Esophagus (tissue), 2 donors: ENCODE results near the gene OTUD7B. TPM values are rescaled to one million over a fixed set of nuclear protein-coding genes. Genes with fewer than 3 reads are reported as not detected.
A peak's percentile ranks its signal among the peaks of the same experiment; 100 is the strongest.
"Not testable (repeated sequence)": the region's sequence is repeated elsewhere in the genome, so short reads cannot be mapped to it uniquely, and the experiment has no call there.

Source experiments
- H3K27ac ChIP-seq, 2 donors: one replicate each; pipeline ENCODE4 v1.5.1; 2013; ENCODE audit warnings: low read depth in 2 of 2, mild to moderate bottlenecking in 2 of 2, inconsistent platforms in 1 of 2, low read length in 1 of 2, moderate library complexity in 1 of 2
- H3K27me3 ChIP-seq, 2 donors: one replicate each; pipeline ENCODE4 v1.6.1; 2013; ENCODE audit warnings: low read length in 2 of 2, control low read depth in 1 of 2, mild to moderate bottlenecking in 1 of 2; ENCODE audit not compliant: insufficient read depth in 2 of 2, control insufficient read depth in 1 of 2
- H3K36me3 ChIP-seq, 2 donors: one replicate each; pipeline ENCODE4 v1.6.1; 2013; ENCODE audit warnings: low read length in 1 of 2; ENCODE audit not compliant: control insufficient read depth in 2 of 2, insufficient read depth in 2 of 2
- H3K4me1 ChIP-seq, 2 donors: one replicate each; pipeline ENCODE4 v1.6.1; 2013; ENCODE audit warnings: low read length in 1 of 2; ENCODE audit not compliant: control insufficient read depth in 2 of 2, insufficient read depth in 2 of 2
- H3K4me3 ChIP-seq, 2 donors: one replicate each; pipeline ENCODE4 v1.5.1; 2013; ENCODE audit warnings: low read length in 2 of 2, mild to moderate bottlenecking in 2 of 2, low read depth in 1 of 2, moderate library complexity in 1 of 2
- H3K9me3 ChIP-seq, 2 donors: one replicate each; pipeline ENCODE4 v1.6.1; 2013; ENCODE audit warnings: mild to moderate bottlenecking in 2 of 2, low read depth in 1 of 2, low read length in 1 of 2, moderate library complexity in 1 of 2; ENCODE audit not compliant: control insufficient read depth in 2 of 2, insufficient read depth in 1 of 2
- WGBS, 2 donors: extraction: QIAGEN DNeasy Blood & Tissue Kit; methylation state at CpG; one replicate each; pipeline ENCODE4 v1.1.7; 2013; 5-methylcytosine and 5-hydroxymethylcytosine counted together
- polyA plus RNA-seq, 2 donors: library from polyadenylated mRNA; stranded (reverse); fragments of 200-250 nt; gene quantifications; one replicate each; pipeline ENCODE4 v1.2.3, GENCODE V29; 2013
- donor health status: healthy with polysubstance abuse.
- donor health status: Bipolar disorder and iron deficiency.

Gene OTUD7B
- polyA plus RNA-seq = 1 to 10 TPM; 2.6 to 4.7 TPM

GRCh38 chr1:150010393-150011115, at the start of gene OTUD7B:
Gene OTUD7B, minus strand, starts transcription at chr1:150010726. Its CDS starts 33,216 bp downstream, at chr1:149977510.
- Histone ChIP-seq H3K27ac (peak within 1 kb of the TSS; percentile 94 to 97), H3K9me3 (no peaks in the 10 kb centered on the region), H3K36me3 (no peaks in the 10 kb centered on the region), H3K27me3 (no peaks in the 10 kb centered on the region), H3K4me1 (no peaks in the 10 kb centered on the region), H3K4me3 (peak within 1 kb of the TSS; percentile 75 to 89)
- 0% methylated on average over 53 to 59 of the region's 59 CpGs for WGBS, 2 donors

GRCh38 chr1:150060260-150060659, 49.7 kb upstream of the OTUD7B start:
- WGBS, 2 donors = 78 to 80% methylated on average over 4 of the region's 4 CpGs
- H3K27me3 ChIP-seq = no peaks in the 10 kb centered on the region
- no peaks in the 10 kb centered on the region for H3K36me3 ChIP-seq
- no peak overlapping the region for H3K4me3 ChIP-seq
- H3K4me1 ChIP-seq = peaks cover 0 to 2% of the 10 kb centered on the region in 2 donors
- H3K9me3 ChIP-seq = no peaks in the 10 kb centered on the region
- H3K27ac ChIP-seq = no peak overlapping the region

- Histone ChIP-seq H3K4me1 (no peaks in the 10 kb centered on the region), H3K36me3 (no peaks in the 10 kb centered on the region), H3K4me3 (no peak overlapping the region), H3K27me3 (no peaks in the 10 kb centered on the region), H3K27ac (no peak overlapping the region), H3K9me3 (no peaks in the 10 kb centered on the region)
- 49 to 50% methylated on average over 1 of the region's 1 CpG for WGBS, 2 donors
These were observed 45.9 kb upstream of the OTUD7B start for GRCh38 chr1:150056407-150056806.

GRCh38 chr1:150055507-150055906, 45.0 kb upstream of the OTUD7B start:
- not testable (repeated sequence) for H3K36me3 ChIP-seq, H3K9me3 ChIP-seq, H3K4me3 ChIP-seq, H3K4me1 ChIP-seq, H3K27ac ChIP-seq, H3K27me3 ChIP-seq
- WGBS, 2 donors = 94 to 97% methylated on average over 4 of the region's 4 CpGs

GRCh38 chr1:150053926-150054325, 43.4 kb upstream of the OTUD7B start:
- Histone ChIP-seq H3K27me3 (no peaks in the 10 kb centered on the region), H3K27ac (no peak overlapping the region), H3K9me3 (no peaks in the 10 kb centered on the region), H3K4me1 (no peaks in the 10 kb centered on the region), H3K4me3 (no peak overlapping the region), H3K36me3 (no peaks in the 10 kb centered on the region)
- WGBS, 2 donors = 59 to 68% methylated on average over 3 of the region's 3 CpGs

- WGBS, 2 donors = 34 to 46% methylated on average over 3 of the region's 3 CpGs
These were observed 41.4 kb upstream of the OTUD7B start for GRCh38 chr1:150051905-150052412.

GRCh38 chr1:150051089-150051373, 40.5 kb upstream of the OTUD7B start:
- Histone ChIP-seq H3K4me3 (no peak overlapping the region), H3K9me3 (no peaks in the 10 kb centered on the region), H3K27ac (no peak overlapping the region), H3K36me3 (no peaks in the 10 kb centered on the region), H3K4me1 (no peaks in the 10 kb centered on the region), H3K27me3 (no peaks in the 10 kb centered on the region)
- 57 to 69% methylated on average over 7 of the region's 7 CpGs for WGBS, 2 donors

More at GRCh38 chr1:150051905-150052412, 41.4 kb upstream of the OTUD7B start:
- not testable (repeated sequence) for H3K36me3 ChIP-seq, H3K4me1 ChIP-seq, H3K4me3 ChIP-seq, H3K27ac ChIP-seq, H3K27me3 ChIP-seq, H3K9me3 ChIP-seq

GRCh38 chr1:150049926-150050325, 39.4 kb upstream of the OTUD7B start:
- no peaks in the 10 kb centered on the region for H3K4me1 ChIP-seq
- H3K9me3 ChIP-seq = no peaks in the 10 kb centered on the region
- no peak overlapping the region for H3K4me3 ChIP-seq
- 84 to 87% methylated on average over 2 of the region's 2 CpGs for WGBS, 2 donors
- no peaks in the 10 kb centered on the region for H3K27me3 ChIP-seq
- no peaks in the 10 kb centered on the region for H3K36me3 ChIP-seq
- no peak overlapping the region for H3K27ac ChIP-seq

- Histone ChIP-seq H3K27ac (no peak overlapping the region), H3K9me3 (no peaks in the 10 kb centered on the region), H3K4me3 (no peak overlapping the region), H3K36me3 (no peaks in the 10 kb centered on the region), H3K27me3 (no peaks in the 10 kb centered on the region), H3K4me1 (no peaks in the 10 kb centered on the region)
These were observed 23.8 kb upstream of the OTUD7B start for GRCh38 chr1:150034336-150034735.

GRCh38 chr1:150028322-150028721, 17.8 kb upstream of the OTUD7B start:
- Histone ChIP-seq H3K4me1 (no peaks in the 10 kb centered on the region), H3K36me3 (no peaks in the 10 kb centered on the region), H3K27ac (no peak overlapping the region), H3K27me3 (no peaks in the 10 kb centered on the region), H3K4me3 (no peak overlapping the region), H3K9me3 (no peaks in the 10 kb centered on the region)
- 94 to 100% methylated on average over 1 of the region's 1 CpG for WGBS, 2 donors
